ENCODE results near the gene SEPTIN6. TPM values are rescaled to one million over a fixed set of nuclear protein-coding genes. Genes with fewer than 3 reads are reported as not detected.
"Not testable (repeated sequence)": the region's sequence is repeated elsewhere in the genome, so short reads cannot be mapped to it uniquely, and the experiment has no call there.

Gene SEPTIN6
- total and polyA plus RNA-seq, 2 donors, result 53.1 to 223 TPM

DNA sequence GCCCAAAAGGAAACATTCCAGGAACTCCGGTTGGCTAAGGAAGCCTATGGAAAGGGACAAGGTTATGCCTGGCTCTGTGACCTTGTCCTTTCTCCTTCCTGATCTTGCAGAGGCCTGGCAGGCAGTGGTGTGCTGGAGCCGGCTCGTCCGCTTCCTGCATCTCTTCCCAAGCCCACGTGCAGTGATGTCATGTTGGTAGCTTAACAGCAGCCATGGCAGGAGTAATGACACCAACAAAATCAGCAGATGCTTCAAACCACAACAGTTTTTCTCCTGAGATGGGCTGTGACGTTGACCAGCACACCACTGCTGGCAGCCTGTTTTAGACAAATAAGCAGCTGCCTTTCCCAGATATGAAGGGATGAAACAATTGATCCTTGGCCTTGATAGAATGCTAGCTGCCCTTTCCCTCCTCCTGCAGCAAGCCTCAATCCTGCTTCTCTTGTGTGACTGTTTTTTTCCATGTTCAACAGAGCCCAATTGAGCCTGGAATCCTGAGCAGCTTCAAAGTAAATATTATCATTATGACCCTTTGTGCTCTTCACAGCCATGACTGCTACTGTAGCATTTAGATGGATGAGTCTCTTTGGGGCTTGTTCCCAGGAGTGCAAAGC, 23.4 kb downstream of the SEPTIN6 start:
- Histone ChIP-seq H3K4me3 (ENCODE audit: low read length in 2 of 2) (no peak overlapping the region), H3K9me3 (ENCODE audit: control insufficient read depth in 2 of 2, insufficient read depth in 1 of 2, low read length in 1 of 2) (no peaks in the 10 kb centered on the region), H3K36me3 (ENCODE audit: control insufficient read depth in 2 of 2, insufficient read depth in 2 of 2, low read length in 1 of 2) (peaks cover 44 to 89% of the 10 kb centered on the region in 2 donors), H3K27ac (ENCODE audit: low read depth in 1 of 2, low read length in 1 of 2) (no peak overlapping the region), H3K27me3 (ENCODE audit: control insufficient read depth in 2 of 2, insufficient read depth in 1 of 2, low read length in 1 of 2) (no peaks in the 10 kb centered on the region), H3K4me1 (ENCODE audit: control insufficient read depth in 2 of 2, insufficient read depth in 2 of 2, low read length in 2 of 2) (peaks cover 0 to 32% of the 10 kb centered on the region in 2 donors)
- DNase-seq (ENCODE audit: low read depth in 6 of 9, low spot score in 9 of 9), result no peak
- WGBS, result 96% methylated on average over 6 of the region's 6 CpGs

DNA sequence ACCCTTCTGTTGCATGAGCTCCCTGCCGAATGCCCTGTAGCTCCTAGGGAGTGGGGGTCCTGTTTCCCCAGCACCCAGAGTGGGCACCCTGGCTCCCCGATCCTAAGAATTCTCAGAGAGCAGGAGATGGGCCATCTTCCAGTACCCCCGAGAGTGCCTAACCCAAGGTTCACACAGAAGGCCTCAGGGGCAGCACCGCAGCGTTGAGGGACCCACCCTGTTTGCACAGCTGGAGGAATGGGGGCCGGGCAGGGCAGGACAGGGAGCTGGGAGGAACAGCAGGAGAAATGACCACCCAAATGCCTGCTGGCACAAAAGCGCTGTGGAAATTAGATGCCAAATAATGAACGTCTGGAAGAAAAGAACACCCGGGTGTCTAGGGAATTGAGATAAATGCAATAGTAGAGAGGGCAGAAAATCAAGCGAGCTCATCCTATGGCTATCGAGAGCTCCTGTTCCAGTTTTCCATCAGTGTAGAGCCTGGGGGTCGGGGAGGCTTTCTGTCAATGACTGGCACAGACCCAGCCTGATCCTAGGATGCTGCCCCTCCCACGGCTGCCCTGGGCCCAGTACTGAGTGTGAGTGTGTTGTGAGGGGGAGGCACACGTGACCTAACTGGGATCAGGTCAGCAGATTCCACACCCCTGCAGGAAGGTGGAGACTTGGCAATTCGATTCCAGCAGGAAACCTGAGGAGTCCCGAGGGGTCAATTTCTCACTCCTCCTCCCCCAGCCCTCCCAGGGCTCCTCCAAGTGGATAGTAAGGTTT, 25.7 kb downstream of the SEPTIN6 start:
- Histone ChIP-seq H3K4me1 (ENCODE audit: control insufficient read depth in 2 of 2, insufficient read depth in 2 of 2, low read length in 2 of 2) (peaks cover 0 to 26% of the 10 kb centered on the region in 2 donors), H3K9me3 (ENCODE audit: control insufficient read depth in 2 of 2, insufficient read depth in 1 of 2, low read length in 1 of 2) (no peaks in the 10 kb centered on the region), H3K27me3 (ENCODE audit: control insufficient read depth in 2 of 2, insufficient read depth in 1 of 2, low read length in 1 of 2) (no peaks in the 10 kb centered on the region), H3K36me3 (ENCODE audit: control insufficient read depth in 2 of 2, insufficient read depth in 2 of 2, low read length in 1 of 2) (peaks cover 49 to 83% of the 10 kb centered on the region in 2 donors), H3K4me3 (ENCODE audit: low read length in 2 of 2) (no peak overlapping the region), H3K27ac (ENCODE audit: low read depth in 1 of 2, low read length in 1 of 2) (no peak overlapping the region)
- WGBS, result 92% methylated on average over 16 of the region's 16 CpGs
- no peak for DNase-seq (ENCODE audit: low read depth in 6 of 9, low spot score in 9 of 9)

DNA sequence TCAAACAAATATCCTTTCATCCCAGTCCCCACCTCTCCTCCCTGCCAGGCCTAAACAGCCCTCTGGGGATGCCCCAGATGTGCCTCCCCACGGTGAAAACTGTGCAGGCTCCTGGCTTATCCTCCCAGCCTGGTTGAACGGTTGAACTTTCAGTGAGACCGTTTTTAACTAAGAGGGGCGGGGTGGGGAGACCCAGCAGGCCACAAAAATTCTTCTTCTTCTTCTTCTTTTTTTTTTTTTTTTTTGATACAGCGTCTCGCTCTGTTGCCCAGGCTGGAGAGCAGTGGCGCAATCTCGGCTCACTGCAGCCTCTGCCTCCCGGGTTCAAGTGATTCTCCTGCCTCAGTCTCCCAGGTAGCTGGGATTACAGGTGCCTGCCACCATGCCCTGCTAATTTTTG, 28.1 kb downstream of the SEPTIN6 start:
- H3K4me3 ChIP-seq (ENCODE audit: low read length in 2 of 2); H3K9me3 ChIP-seq (ENCODE audit: control insufficient read depth in 2 of 2, insufficient read depth in 1 of 2, low read length in 1 of 2); H3K27ac ChIP-seq (ENCODE audit: low read depth in 1 of 2, low read length in 1 of 2); DNase-seq (ENCODE audit: low read depth in 6 of 9, low spot score in 9 of 9); H3K27me3 ChIP-seq (ENCODE audit: control insufficient read depth in 2 of 2, insufficient read depth in 1 of 2, low read length in 1 of 2): not testable (repeated sequence)
- H3K36me3 ChIP-seq (ENCODE audit: control insufficient read depth in 2 of 2, insufficient read depth in 2 of 2, low read length in 1 of 2), result peaks cover 53 to 80% of the 10 kb centered on the region in 2 donors
- H3K4me1 ChIP-seq (ENCODE audit: control insufficient read depth in 2 of 2, insufficient read depth in 2 of 2, low read length in 2 of 2), result peaks cover 0 to 17% of the 10 kb centered on the region in 2 donors
- WGBS, result 86% methylated on average over 9 of the region's 9 CpGs

DNA sequence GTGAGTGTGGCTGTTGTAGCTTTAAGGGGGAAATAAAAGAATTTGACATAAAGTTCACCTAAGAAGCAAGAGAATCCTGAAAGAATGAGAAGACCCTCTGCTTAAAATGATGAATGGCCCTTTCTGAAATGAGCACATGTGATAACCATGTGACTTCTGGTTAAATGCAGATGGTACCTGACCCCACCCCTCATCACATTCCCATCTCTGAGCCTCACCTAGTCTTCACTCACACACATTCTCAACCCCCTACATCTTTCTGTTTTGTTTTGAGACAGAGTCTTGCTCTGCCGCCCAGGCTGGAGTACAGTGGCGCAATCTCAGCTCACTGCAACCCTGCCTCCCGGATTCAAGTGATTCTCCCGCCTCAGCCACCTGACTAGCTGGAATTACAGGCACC, 31.5 kb downstream of the SEPTIN6 start:
- DNase-seq (ENCODE audit: low read depth in 6 of 9, low spot score in 9 of 9), result no peak
- peaks cover 29 to 61% of the 10 kb centered on the region in 2 donors for H3K36me3 ChIP-seq (ENCODE audit: control insufficient read depth in 2 of 2, insufficient read depth in 2 of 2, low read length in 1 of 2)

DNA sequence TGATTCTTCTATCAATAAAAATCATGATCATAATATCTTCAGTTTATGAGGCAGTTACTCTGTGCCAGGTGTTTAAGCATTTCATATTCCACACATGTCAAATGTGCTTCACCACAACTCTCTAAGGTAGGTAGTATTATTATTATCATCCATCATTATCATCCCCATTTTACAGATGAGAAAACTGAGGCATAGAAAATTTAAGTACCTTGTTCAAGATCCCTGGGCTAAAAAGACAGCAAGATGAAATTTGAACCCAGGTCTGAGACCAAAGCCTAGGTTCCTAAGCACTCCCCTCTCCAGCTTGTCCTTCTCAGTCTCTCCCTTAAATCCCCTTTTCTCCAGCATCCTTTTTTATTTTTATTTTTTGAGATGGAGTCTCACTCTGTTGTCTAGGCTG, 33.4 kb downstream of the SEPTIN6 start:
- H3K4me1 ChIP-seq (ENCODE audit: control insufficient read depth in 2 of 2, insufficient read depth in 2 of 2, low read length in 2 of 2), result peaks cover 3 to 15% of the 10 kb centered on the region in 2 donors
- H3K27me3 ChIP-seq (ENCODE audit: control insufficient read depth in 2 of 2, insufficient read depth in 1 of 2, low read length in 1 of 2), result no peaks in the 10 kb centered on the region
- H3K9me3 ChIP-seq (ENCODE audit: control insufficient read depth in 2 of 2, insufficient read depth in 1 of 2, low read length in 1 of 2), result no peaks in the 10 kb centered on the region
- DNase-seq (ENCODE audit: low read depth in 6 of 9, low spot score in 9 of 9), result no peak
- peaks cover 27 to 62% of the 10 kb centered on the region in 2 donors for H3K36me3 ChIP-seq (ENCODE audit: control insufficient read depth in 2 of 2, insufficient read depth in 2 of 2, low read length in 1 of 2)
- no peak overlapping the region for H3K27ac ChIP-seq (ENCODE audit: low read depth in 1 of 2, low read length in 1 of 2)
- no peak overlapping the region for H3K4me3 ChIP-seq (ENCODE audit: low read length in 2 of 2)

More for the DNA sequence above, 31.5 kb downstream of the SEPTIN6 start:
- no peak overlapping the region for H3K4me3 ChIP-seq (ENCODE audit: low read length in 2 of 2)
- H3K27ac ChIP-seq (ENCODE audit: low read depth in 1 of 2, low read length in 1 of 2), result no peak overlapping the region
- no peaks in the 10 kb centered on the region for H3K9me3 ChIP-seq (ENCODE audit: control insufficient read depth in 2 of 2, insufficient read depth in 1 of 2, low read length in 1 of 2)
- WGBS, result 95% methylated on average over 4 of the region's 4 CpGs
- H3K4me1 ChIP-seq (ENCODE audit: control insufficient read depth in 2 of 2, insufficient read depth in 2 of 2, low read length in 2 of 2), result peaks cover 0 to 5% of the 10 kb centered on the region in 2 donors
- no peaks in the 10 kb centered on the region for H3K27me3 ChIP-seq (ENCODE audit: control insufficient read depth in 2 of 2, insufficient read depth in 1 of 2, low read length in 1 of 2)

DNA sequence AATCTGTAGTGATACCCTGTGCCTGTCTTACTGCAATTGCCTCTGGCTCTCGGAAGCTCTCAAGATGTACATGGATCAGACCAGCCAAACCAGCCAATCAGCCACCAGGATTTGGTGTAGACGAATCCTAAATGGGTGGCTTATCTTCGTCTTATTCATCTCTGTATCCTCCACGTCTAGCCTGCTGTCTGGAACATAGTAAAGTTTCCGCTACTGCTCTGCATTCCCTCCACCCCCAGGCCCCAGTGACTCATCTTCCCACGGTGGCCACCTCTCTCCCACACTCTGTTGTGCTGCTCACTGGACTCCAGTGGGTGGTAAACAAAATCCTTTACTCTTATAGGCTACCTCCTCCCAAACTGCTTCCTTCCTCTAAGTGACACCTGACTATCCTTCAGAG, 37.8 kb downstream of the SEPTIN6 start:
- peaks cover 3 to 27% of the 10 kb centered on the region in 2 donors for H3K4me1 ChIP-seq (ENCODE audit: control insufficient read depth in 2 of 2, insufficient read depth in 2 of 2, low read length in 2 of 2)

DNA sequence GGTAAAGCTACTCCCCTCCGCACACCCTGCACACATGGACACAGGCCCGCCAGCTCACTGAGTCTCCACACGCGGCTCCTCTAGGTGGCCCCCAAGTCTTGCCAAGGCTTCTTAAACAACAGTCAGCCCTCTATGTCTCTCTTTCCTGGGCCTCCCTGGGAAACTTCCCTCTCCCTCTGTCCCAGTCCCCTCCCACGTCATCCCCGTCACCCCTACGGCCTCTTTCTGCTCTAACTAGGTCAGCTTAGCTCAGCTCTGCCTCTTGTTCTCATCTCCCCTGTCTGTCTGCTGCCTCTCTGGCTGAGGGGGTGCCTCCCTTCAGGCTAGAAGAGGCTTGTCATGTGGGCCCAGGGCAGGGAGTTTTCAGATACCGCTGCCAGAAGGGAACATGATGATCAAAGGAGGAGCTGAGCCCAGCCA, 38.8 kb downstream of the SEPTIN6 start:
- Histone ChIP-seq H3K36me3 (ENCODE audit: control insufficient read depth in 2 of 2, insufficient read depth in 2 of 2, low read length in 1 of 2) (peaks cover 45 to 70% of the 10 kb centered on the region in 2 donors), H3K9me3 (ENCODE audit: control insufficient read depth in 2 of 2, insufficient read depth in 1 of 2, low read length in 1 of 2) (no peaks in the 10 kb centered on the region), H3K27ac (ENCODE audit: low read depth in 1 of 2, low read length in 1 of 2) (peak overlapping the region; percentile 70 to 89), H3K27me3 (ENCODE audit: control insufficient read depth in 2 of 2, insufficient read depth in 1 of 2, low read length in 1 of 2) (no peaks in the 10 kb centered on the region), H3K4me1 (ENCODE audit: control insufficient read depth in 2 of 2, insufficient read depth in 2 of 2, low read length in 2 of 2) (peaks cover 3 to 27% of the 10 kb centered on the region in 2 donors), H3K4me3 (ENCODE audit: low read length in 2 of 2) (no peak overlapping the region)
- DNase-seq (ENCODE audit: low read depth in 6 of 9, low spot score in 9 of 9), result peak in 6 of 9 donors; percentile 52 to 86 (median 58)
- whole genome bisulfite sequencing, result 58% methylated on average over 8 of the region's 8 CpGs

More for the DNA sequence above, 37.8 kb downstream of the SEPTIN6 start:
- H3K27me3 ChIP-seq (ENCODE audit: control insufficient read depth in 2 of 2, insufficient read depth in 1 of 2, low read length in 1 of 2), result no peaks in the 10 kb centered on the region
- no peaks in the 10 kb centered on the region for H3K9me3 ChIP-seq (ENCODE audit: control insufficient read depth in 2 of 2, insufficient read depth in 1 of 2, low read length in 1 of 2)
- peak overlapping the region in 1 of 2 donors; percentile 89 for H3K27ac ChIP-seq (ENCODE audit: low read depth in 1 of 2, low read length in 1 of 2)
- no peak overlapping the region for H3K4me3 ChIP-seq (ENCODE audit: low read length in 2 of 2)
- WGBS, result 77% methylated on average over 6 of the region's 6 CpGs
- no peak for DNase-seq (ENCODE audit: low read depth in 6 of 9, low spot score in 9 of 9)
- H3K36me3 ChIP-seq (ENCODE audit: control insufficient read depth in 2 of 2, insufficient read depth in 2 of 2, low read length in 1 of 2), result peaks cover 39 to 66% of the 10 kb centered on the region in 2 donors

DNA sequence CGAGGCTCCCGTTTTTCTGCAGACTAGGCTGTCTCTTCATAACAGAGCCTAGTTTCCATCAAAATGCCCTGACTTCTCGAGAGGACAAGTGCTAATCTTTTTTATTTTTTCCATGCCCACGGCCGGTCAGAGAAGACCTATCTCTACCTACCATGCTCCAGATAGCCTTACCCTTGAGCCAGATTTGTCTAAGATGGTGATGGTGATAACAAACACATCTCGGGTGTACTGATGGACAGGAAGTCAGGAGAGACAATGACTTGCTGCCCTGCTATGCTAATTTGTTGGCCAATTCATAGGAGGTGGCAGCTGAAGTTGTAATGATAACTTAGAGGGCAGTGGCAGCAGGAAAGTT, 44.6 kb downstream of the SEPTIN6 start:
- H3K4me1 ChIP-seq (ENCODE audit: control insufficient read depth in 2 of 2, insufficient read depth in 2 of 2, low read length in 2 of 2), result peaks cover 0 to under 1% of the 10 kb centered on the region in 2 donors
- no peak for DNase-seq (ENCODE audit: low read depth in 6 of 9, low spot score in 9 of 9)
- H3K27me3 ChIP-seq (ENCODE audit: control insufficient read depth in 2 of 2, insufficient read depth in 1 of 2, low read length in 1 of 2), result no peaks in the 10 kb centered on the region
- H3K27ac ChIP-seq (ENCODE audit: low read depth in 1 of 2, low read length in 1 of 2), result no peak overlapping the region
- peaks cover 74 to 85% of the 10 kb centered on the region in 2 donors for H3K36me3 ChIP-seq (ENCODE audit: control insufficient read depth in 2 of 2, insufficient read depth in 2 of 2, low read length in 1 of 2)
- no peak overlapping the region for H3K4me3 ChIP-seq (ENCODE audit: low read length in 2 of 2)
- H3K9me3 ChIP-seq (ENCODE audit: control insufficient read depth in 2 of 2, insufficient read depth in 1 of 2, low read length in 1 of 2), result no peaks in the 10 kb centered on the region
- 96% methylated on average over 6 of the region's 6 CpGs for WGBS

All from thymus (tissue), 11 donors.